PFSK-1 (cell line): ENCODE measurements around the gene YWHAH.

ENCODE experiments used
- POLR2AphosphoS5 ChIP-seq: IDR thresholded peaks from 2 replicates; pipeline ENCODE4 v1.6.1; 2012; ENCODE audit warnings: low read depth, mild to moderate bottlenecking, control low read depth, low read length, moderate library complexity
- TAF1 ChIP-seq: IDR thresholded peaks from 2 replicates; pipeline ENCODE4 v1.6.1; 2012; ENCODE audit warnings: low read length, control low read depth, borderline replicate concordance; ENCODE audit not compliant: insufficient read depth
- TF ChIP-seq, protein P1 (sequence below), 2 experiments: IDR thresholded peaks; 2 replicates each; pipeline versions ENCODE4 v1.6.1 to v1.8.0; 2011 to 2012; ENCODE audit warnings: low read depth in 2 of 2, low read length in 2 of 2, control low read depth in 1 of 2, inconsistent platforms in 1 of 2, mild to moderate bottlenecking in 1 of 2, moderate library complexity in 1 of 2; ENCODE audit not compliant: insufficient read depth in 1 of 2

DNA sequence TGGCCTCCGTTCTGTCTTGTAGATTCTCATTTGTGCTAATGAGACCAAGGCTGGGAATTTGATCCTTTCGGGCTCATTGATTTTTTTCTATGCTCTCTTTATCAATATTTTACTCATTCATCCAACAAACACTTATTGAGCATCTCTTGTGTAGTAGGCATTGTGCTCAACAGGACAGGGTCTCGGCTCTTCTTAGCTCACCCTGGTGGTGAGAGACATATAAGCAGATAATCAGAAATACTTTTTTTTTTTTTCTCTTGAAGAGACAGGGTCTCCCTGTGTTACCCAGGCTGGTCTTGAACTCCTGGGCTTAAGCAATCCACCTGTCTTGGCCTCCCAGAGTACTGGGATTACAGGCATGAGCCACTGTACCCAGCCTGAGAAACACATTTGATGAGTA lies 50.7 kb downstream of the YWHAH start:
- TF ChIP-seq TAF1 (no peak), POLR2AphosphoS5 (no peak)
- TF ChIP-seq, protein P1, sequence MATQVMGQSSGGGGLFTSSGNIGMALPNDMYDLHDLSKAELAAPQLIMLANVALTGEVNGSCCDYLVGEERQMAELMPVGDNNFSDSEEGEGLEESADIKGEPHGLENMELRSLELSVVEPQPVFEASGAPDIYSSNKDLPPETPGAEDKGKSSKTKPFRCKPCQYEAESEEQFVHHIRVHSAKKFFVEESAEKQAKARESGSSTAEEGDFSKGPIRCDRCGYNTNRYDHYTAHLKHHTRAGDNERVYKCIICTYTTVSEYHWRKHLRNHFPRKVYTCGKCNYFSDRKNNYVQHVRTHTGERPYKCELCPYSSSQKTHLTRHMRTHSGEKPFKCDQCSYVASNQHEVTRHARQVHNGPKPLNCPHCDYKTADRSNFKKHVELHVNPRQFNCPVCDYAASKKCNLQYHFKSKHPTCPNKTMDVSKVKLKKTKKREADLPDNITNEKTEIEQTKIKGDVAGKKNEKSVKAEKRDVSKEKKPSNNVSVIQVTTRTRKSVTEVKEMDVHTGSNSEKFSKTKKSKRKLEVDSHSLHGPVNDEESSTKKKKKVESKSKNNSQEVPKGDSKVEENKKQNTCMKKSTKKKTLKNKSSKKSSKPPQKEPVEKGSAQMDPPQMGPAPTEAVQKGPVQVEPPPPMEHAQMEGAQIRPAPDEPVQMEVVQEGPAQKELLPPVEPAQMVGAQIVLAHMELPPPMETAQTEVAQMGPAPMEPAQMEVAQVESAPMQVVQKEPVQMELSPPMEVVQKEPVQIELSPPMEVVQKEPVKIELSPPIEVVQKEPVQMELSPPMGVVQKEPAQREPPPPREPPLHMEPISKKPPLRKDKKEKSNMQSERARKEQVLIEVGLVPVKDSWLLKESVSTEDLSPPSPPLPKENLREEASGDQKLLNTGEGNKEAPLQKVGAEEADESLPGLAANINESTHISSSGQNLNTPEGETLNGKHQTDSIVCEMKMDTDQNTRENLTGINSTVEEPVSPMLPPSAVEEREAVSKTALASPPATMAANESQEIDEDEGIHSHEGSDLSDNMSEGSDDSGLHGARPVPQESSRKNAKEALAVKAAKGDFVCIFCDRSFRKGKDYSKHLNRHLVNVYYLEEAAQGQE (IDR thresholded peaks at IDR 0.05; ENCODE audit: insufficient read depth in 1 of 2, low read depth in 2 of 2, low read length in 2 of 2), result no peak
